Stimulated activated CD4-positive, alpha-beta T cell treated with anti-CD3 and anti-CD28 coated beads, TNF-alpha, amount 100 ng/mL, for 4 hours (primary cell): ENCODE data around the gene SLC16A1.

Source experiments
- DNase-seq, 3 experiments: peaks; one replicate each; pipeline ENCODE4 v3.0.0-alpha.2; 2020; ENCODE audit warnings: low read depth in 3 of 3

SLC16A1 gene

GRCh38 chr1:112882271-112882744 lies 73.7 kb downstream of the SLC16A1 start:
- no peak for DNase-seq

- no peak for DNase-seq
Observed at GRCh38 chr1:112881742-112882127, 74.3 kb downstream of the SLC16A1 start.

- DNase-seq: no peak
Observed at GRCh38 chr1:112879834-112880233, 76.2 kb downstream of the SLC16A1 start.

DNA sequence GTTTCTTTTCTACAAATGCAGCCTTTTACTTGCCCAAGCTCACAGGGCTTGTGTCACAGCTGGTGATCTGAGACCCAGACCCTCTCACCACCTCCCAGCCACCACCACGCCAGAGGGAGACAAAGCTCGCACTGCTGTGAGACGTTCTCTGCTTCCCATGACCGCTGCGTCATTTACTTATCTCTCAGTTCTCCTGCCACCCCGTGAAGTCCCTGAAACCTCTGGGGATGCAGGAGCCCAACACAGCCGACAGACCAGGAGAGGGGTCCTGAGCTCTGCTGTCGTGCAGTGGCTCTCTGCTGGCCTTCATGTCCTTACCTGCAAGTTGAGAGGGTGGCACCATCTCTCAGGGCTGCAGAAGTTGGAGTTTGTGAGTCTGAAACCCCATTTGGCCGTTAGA lies 77.7 kb downstream of the SLC16A1 start:
- no peak for DNase-seq

DNA sequence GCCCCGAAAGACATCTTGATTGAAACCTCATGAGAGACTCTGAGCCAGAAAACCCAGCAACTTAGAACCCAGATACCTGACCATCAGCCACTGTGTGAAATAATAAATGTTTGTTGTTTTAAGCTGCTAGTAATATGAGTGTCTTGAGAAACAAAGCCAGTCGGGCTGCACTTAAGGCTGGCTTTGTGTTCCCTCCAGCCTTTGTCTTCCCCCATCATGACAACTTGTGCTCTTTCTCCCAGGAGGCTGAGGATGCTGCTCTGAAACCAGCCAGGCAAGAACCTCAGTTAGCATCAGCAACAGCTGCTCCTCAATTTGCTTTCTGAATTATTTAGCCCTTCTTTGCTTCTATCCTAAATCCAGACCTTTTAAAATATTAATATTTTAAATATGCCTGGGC lies 78.2 kb downstream of the SLC16A1 start:
- DNase-seq: no peak

DNA sequence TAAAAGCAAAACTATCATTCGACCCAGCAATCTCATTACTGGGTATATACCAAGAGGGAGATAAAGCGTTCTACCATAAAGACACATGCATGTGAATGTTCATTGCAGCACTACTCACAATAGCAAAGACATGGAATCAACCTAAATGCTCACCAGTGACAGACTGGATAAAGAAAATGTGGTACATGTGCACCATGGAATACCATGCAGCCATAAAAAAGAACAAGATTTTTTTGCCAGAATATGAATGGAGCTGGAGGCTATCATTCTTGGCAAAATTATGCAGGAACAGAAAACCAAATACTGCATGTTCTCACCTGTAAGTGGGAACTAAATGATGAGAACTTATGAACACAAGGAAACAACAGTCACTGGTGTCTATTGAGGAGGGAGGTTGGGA lies 79.7 kb downstream of the SLC16A1 start:
- no peak for DNase-seq

DNA sequence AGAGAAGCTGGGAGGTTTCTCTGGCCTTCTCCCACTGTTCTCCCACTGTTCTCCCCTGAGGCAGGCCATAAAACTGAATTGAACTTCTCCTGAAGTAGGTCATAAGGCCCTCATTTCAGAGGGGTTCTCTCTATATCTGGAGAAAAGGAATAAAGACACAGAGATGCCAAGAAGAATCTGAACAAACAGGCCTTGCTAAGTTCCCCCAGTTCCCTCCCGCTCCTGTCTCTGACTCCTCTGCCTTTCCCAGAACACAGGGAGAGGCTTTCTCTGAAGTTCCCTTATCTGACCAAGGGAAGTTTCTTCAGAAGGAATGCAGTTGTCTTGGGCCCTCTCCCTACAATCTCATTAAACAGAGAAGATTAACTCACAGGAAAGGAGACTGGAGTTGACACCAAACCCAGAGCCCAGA lies 83.4 kb downstream of the SLC16A1 start:
- no peak for DNase-seq

GRCh38 chr1:112870887-112871646 lies 84.9 kb downstream of the SLC16A1 start:
- no peak for DNase-seq

DNA sequence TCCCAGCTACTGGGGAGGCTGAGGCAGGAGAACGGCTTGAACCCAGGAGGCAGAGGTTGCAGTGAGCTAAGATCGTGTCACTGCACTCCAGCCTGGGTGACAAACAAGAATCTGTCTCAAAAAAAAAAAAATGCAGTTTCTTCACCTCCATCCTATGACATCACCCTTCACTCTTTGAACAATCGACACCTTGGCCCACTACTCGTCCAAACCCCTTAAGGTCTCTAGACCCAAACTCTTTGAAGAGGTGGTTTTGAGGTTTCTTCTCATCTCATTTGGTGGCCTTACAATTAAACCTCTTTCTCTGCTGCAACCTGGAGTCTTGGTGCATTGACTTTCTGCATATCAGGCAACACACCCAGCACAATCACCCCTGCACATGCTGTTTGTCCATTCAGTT lies 86.1 kb downstream of the SLC16A1 start:
- DNase-seq: no peak

- no peak for DNase-seq
Observed at GRCh38 chr1:112868191-112868590, 87.8 kb downstream of the SLC16A1 start.

DNA sequence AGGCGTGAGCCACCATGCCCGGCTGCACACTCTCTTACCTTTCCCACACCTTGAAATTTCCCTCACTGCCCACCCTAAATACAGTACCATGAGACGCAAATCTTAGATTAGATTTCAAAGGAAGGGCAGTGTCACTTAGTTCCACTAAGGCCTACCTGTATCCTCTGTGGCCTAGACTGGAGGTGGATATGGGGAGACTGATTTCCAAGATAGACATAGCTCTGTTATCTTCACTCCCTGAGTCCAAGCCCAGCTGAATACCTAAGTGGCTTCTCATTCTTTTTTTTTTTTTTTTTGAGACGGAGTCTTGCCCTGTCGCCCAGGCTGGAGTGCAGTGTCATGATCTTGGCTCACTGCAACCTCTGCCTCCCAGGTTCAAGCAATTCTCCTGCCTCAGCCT lies 89.0 kb downstream of the SLC16A1 start:
- DNase-seq: no peak

GRCh38 chr1:112866151-112866550 lies 89.8 kb downstream of the SLC16A1 start:
- DNase-seq: no peak

DNA sequence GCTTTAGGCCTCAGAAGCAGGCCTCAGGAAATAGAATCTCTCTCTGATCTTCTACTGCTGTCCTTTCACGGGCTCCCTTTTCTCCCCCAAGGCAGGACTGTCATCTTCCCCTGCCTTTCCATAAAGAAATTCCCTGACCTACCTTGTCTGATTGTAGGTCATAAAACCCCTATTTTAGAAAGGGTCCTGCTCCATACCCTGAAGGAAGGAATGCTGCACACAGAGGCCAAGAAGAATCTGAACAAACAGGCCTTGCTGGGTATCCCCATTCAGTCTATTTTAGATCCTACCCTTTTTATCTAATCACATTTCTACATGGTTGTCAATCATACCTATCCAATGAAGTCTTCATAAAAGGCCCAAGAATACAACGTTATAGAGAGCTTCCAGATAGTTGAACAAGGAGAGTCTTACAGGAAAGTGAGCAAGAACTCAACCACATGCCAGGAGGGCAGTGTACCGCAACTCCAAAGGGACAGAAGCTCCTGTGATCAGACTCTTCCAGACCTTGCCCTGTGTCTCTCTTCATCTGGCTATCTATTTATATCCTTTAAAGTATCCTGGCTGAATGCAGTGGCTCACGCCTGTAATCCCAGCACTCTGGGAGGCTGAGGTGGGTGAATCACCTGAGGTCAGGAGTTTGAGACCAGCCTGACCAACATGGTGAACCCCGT lies 93.1 kb downstream of the SLC16A1 start:
- no peak for DNase-seq
